ENCODE measurements around the gene FAM180B.

Gene FAM180B

DNA sequence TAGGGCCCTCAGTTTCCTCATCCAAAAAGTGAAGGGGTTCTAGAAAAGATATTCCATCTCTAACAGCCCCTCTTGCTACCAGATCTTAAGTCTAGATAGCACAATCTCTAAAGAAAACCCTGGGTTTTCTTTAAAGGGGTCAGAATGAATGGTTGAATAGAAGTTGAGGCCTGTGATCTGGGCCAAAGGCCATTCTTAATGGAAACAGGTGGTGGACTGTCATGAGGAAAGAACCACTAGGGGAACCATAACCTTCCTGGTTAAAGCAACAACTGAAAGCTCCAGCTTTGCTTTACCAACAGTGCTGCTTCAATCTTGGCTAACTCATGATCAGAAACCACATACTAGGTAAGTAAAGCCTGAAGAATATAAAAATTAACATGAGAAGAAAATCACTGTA, 35.4 kb upstream of the FAM180B start:
- Histone ChIP-seq H4K12ac (ENCODE audit: low read depth, low read length) (no peak overlapping the region), H3K4me2 (ENCODE audit: low read length) (peak overlapping the region; percentile 21), H3K9me3 (ENCODE audit: insufficient read depth, low read depth, low read length) (no peaks in the 10 kb centered on the region), H3K14ac (ENCODE audit: low read length) (no peak overlapping the region), H3K27ac (ENCODE audit: low read depth, low read length) (no peak overlapping the region), H4K8ac (ENCODE audit: low read depth, low read length) (no peak overlapping the region), H3K9ac (ENCODE audit: low read length) (no peak overlapping the region), H3K4ac (ENCODE audit: low read depth, low read length) (peak overlapping the region; percentile 40), H2BK5ac (ENCODE audit: low read depth, low read length, poor library complexity) (no peak overlapping the region), H3K79me1 (ENCODE audit: low read length) (peaks cover 11% of the 10 kb centered on the region), H3K18ac (ENCODE audit: low read length) (no peak overlapping the region), H2AFZ (ENCODE audit: insufficient read depth, low read length, poor library complexity) (no peak overlapping the region), H3K4me3 (ENCODE audit: low read depth, low read length) (no peak overlapping the region), H2BK120ac (ENCODE audit: insufficient read depth, low read length, poor library complexity) (no peak overlapping the region), H2AK5ac (ENCODE audit: low read length) (no peak overlapping the region), H3K79me2 (ENCODE audit: control insufficient read depth, insufficient read depth, low read length, poor library complexity) (peaks cover 30% of the 10 kb centered on the region), H2BK12ac (ENCODE audit: low read length) (no peak overlapping the region), H3K4me1 (ENCODE audit: control insufficient read depth in 1 of 2, insufficient read depth in 2 of 2, low read length in 2 of 2) (peaks cover 2 to 4% of the 10 kb centered on the region in 2 experiments), H3K36me3 (ENCODE audit: control insufficient read depth in 1 of 2, insufficient read depth in 2 of 2, low read length in 2 of 2) (peaks cover 0 to 1% of the 10 kb centered on the region in 2 experiments), H3K23ac (ENCODE audit: low read length) (no peak overlapping the region), H4K91ac (ENCODE audit: low read depth, low read length) (no peak overlapping the region), H3K27me3 (ENCODE audit: insufficient read depth, low read length) (no peaks in the 10 kb centered on the region)
- DNase-seq: peak in 1 of 2 donors; percentile 27

GRCh38 chr11:47552056-47552565, 34.4 kb upstream of the FAM180B start:
- peak overlapping the region; percentile 96 for H3K9ac ChIP-seq (ENCODE audit: low read length)
- peak overlapping the region; percentile 97 for H3K18ac ChIP-seq (ENCODE audit: low read length)
- peak overlapping the region; percentile 67 for H3K14ac ChIP-seq (ENCODE audit: low read length)
- H2BK5ac ChIP-seq (ENCODE audit: low read depth, low read length, poor library complexity): peak overlapping the region; percentile 53
- H4K8ac ChIP-seq (ENCODE audit: low read depth, low read length): peak overlapping the region; percentile 97
- H3K4me3 ChIP-seq (ENCODE audit: low read depth, low read length): peak overlapping the region; percentile 98
- no CpG with 5 or more reads among the region's 22 CpGs for WGBS (ENCODE audit: extremely low coverage, insufficient coverage, insufficient read length)
- peak overlapping the region; percentile 100 for H3K4ac ChIP-seq (ENCODE audit: low read depth, low read length)
- peak overlapping the region; percentile 88 for H3K27ac ChIP-seq (ENCODE audit: low read depth, low read length)
- H4K12ac ChIP-seq (ENCODE audit: low read depth, low read length): peak overlapping the region; percentile 97
- H3K36me3 ChIP-seq (ENCODE audit: control insufficient read depth in 1 of 2, insufficient read depth in 2 of 2, low read length in 2 of 2): peaks cover 0 to 1% of the 10 kb centered on the region in 2 experiments
- H3K4me1 ChIP-seq (ENCODE audit: control insufficient read depth in 1 of 2, insufficient read depth in 2 of 2, low read length in 2 of 2): peaks cover 2 to 4% of the 10 kb centered on the region in 2 experiments
- peak overlapping the region; percentile 82 for H3K4me2 ChIP-seq (ENCODE audit: low read length)
- H3K27me3 ChIP-seq (ENCODE audit: insufficient read depth, low read length): no peaks in the 10 kb centered on the region
- peak; percentile 11 to 72 for DNase-seq
- H3K9me3 ChIP-seq (ENCODE audit: insufficient read depth, low read depth, low read length): no peaks in the 10 kb centered on the region
- H2BK120ac ChIP-seq (ENCODE audit: insufficient read depth, low read length, poor library complexity): peak overlapping the region; percentile 89
- peaks cover 26% of the 10 kb centered on the region for H3K79me2 ChIP-seq (ENCODE audit: control insufficient read depth, insufficient read depth, low read length, poor library complexity)
- peak overlapping the region; percentile 81 for H2AK5ac ChIP-seq (ENCODE audit: low read length)
- H2AFZ ChIP-seq (ENCODE audit: insufficient read depth, low read length, poor library complexity): peak overlapping the region; percentile 13
- H4K91ac ChIP-seq (ENCODE audit: low read depth, low read length): peak overlapping the region; percentile 98
- peaks cover 11% of the 10 kb centered on the region for H3K79me1 ChIP-seq (ENCODE audit: low read length)
- no peak overlapping the region for H3K23ac ChIP-seq (ENCODE audit: low read length)
- H2BK12ac ChIP-seq (ENCODE audit: low read length): no peak overlapping the region

- peak within 1 kb of the TSS; percentile 97 for H3K18ac ChIP-seq (ENCODE audit: low read length)
- peak within 1 kb of the TSS; percentile 82 for H3K4me2 ChIP-seq (ENCODE audit: low read length)
- peak within 1 kb of the TSS; percentile 98 for H3K4me3 ChIP-seq (ENCODE audit: low read depth, low read length)
- peak within 1 kb of the TSS; percentile 100 for H3K4ac ChIP-seq (ENCODE audit: low read depth, low read length)
- peak within 1 kb of the TSS; percentile 89 for H2BK120ac ChIP-seq (ENCODE audit: insufficient read depth, low read length, poor library complexity)
- H4K91ac ChIP-seq (ENCODE audit: low read depth, low read length): peak within 1 kb of the TSS; percentile 98
- peak; percentile 90 to 95 for DNase-seq
- H3K4me1 ChIP-seq (ENCODE audit: control insufficient read depth in 1 of 2, insufficient read depth in 2 of 2, low read length in 2 of 2): peaks cover 2 to 4% of the 10 kb centered on the region in 2 experiments
- H2AK5ac ChIP-seq (ENCODE audit: low read length): peak within 1 kb of the TSS; percentile 81
- H2AFZ ChIP-seq (ENCODE audit: insufficient read depth, low read length, poor library complexity): peak within 1 kb of the TSS; percentile 96
- H2BK12ac ChIP-seq (ENCODE audit: low read length): no peak within 1 kb of the TSS
- peak within 1 kb of the TSS; percentile 97 for H4K12ac ChIP-seq (ENCODE audit: low read depth, low read length)
- H3K36me3 ChIP-seq (ENCODE audit: control insufficient read depth in 1 of 2, insufficient read depth in 2 of 2, low read length in 2 of 2): peaks cover 0 to 1% of the 10 kb centered on the region in 2 experiments
- H2BK5ac ChIP-seq (ENCODE audit: low read depth, low read length, poor library complexity): peak within 1 kb of the TSS; percentile 60
- H3K79me2 ChIP-seq (ENCODE audit: control insufficient read depth, insufficient read depth, low read length, poor library complexity): peaks cover 22% of the 10 kb centered on the region
- H3K27me3 ChIP-seq (ENCODE audit: insufficient read depth, low read length): no peaks in the 10 kb centered on the region
- peak within 1 kb of the TSS; percentile 88 for H3K27ac ChIP-seq (ENCODE audit: low read depth, low read length)
- H3K14ac ChIP-seq (ENCODE audit: low read length): peak within 1 kb of the TSS; percentile 67
- H4K8ac ChIP-seq (ENCODE audit: low read depth, low read length): peak within 1 kb of the TSS; percentile 97
- WGBS (ENCODE audit: extremely low coverage, insufficient coverage, insufficient read length): no CpG with 5 or more reads among the region's 89 CpGs
- H3K79me1 ChIP-seq (ENCODE audit: low read length): peaks cover 11% of the 10 kb centered on the region
- no peaks in the 10 kb centered on the region for H3K9me3 ChIP-seq (ENCODE audit: insufficient read depth, low read depth, low read length)
- H3K23ac ChIP-seq (ENCODE audit: low read length): no peak within 1 kb of the TSS
- peak within 1 kb of the TSS; percentile 96 for H3K9ac ChIP-seq (ENCODE audit: low read length)
Measured at GRCh38 chr11:47552566-47553405, 33.7 kb upstream of the FAM180B start, which contains the start of gene CELF1. Gene CELF1 (minus strand): TSS chr11:47553132. CDS start chr11:47499523, 53,609 bp downstream.

- peak overlapping the region; percentile 60 for H2BK5ac ChIP-seq (ENCODE audit: low read depth, low read length, poor library complexity)
- peak overlapping the region; percentile 50 for H3K4me3 ChIP-seq (ENCODE audit: low read depth, low read length)
- no peak overlapping the region for H3K23ac ChIP-seq (ENCODE audit: low read length)
- H3K9ac ChIP-seq (ENCODE audit: low read length): peak overlapping the region; percentile 16
- H4K91ac ChIP-seq (ENCODE audit: low read depth, low read length): peak overlapping the region; percentile 89
- no CpG with 5 or more reads among the region's 9 CpGs for WGBS (ENCODE audit: extremely low coverage, insufficient coverage, insufficient read length)
- H3K36me3 ChIP-seq (ENCODE audit: control insufficient read depth in 1 of 2, insufficient read depth in 2 of 2, low read length in 2 of 2): peaks cover 0 to 1% of the 10 kb centered on the region in 2 experiments
- H2AK5ac ChIP-seq (ENCODE audit: low read length): no peak overlapping the region
- H3K79me1 ChIP-seq (ENCODE audit: low read length): peaks cover 11% of the 10 kb centered on the region
- peak overlapping the region; percentile 94 for H4K8ac ChIP-seq (ENCODE audit: low read depth, low read length)
- peaks cover 19% of the 10 kb centered on the region for H3K79me2 ChIP-seq (ENCODE audit: control insufficient read depth, insufficient read depth, low read length, poor library complexity)
- peak overlapping the region; percentile 70 for H3K4ac ChIP-seq (ENCODE audit: low read depth, low read length)
- peaks cover 2 to 4% of the 10 kb centered on the region in 2 experiments for H3K4me1 ChIP-seq (ENCODE audit: control insufficient read depth in 1 of 2, insufficient read depth in 2 of 2, low read length in 2 of 2)
- peak overlapping the region; percentile 55 for H3K14ac ChIP-seq (ENCODE audit: low read length)
- no peaks in the 10 kb centered on the region for H3K9me3 ChIP-seq (ENCODE audit: insufficient read depth, low read depth, low read length)
- H3K27ac ChIP-seq (ENCODE audit: low read depth, low read length): peak overlapping the region; percentile 37
- H2BK120ac ChIP-seq (ENCODE audit: insufficient read depth, low read length, poor library complexity): peak overlapping the region; percentile 64
- peak overlapping the region; percentile 96 for H2AFZ ChIP-seq (ENCODE audit: insufficient read depth, low read length, poor library complexity)
- H3K18ac ChIP-seq (ENCODE audit: low read length): peak overlapping the region; percentile 86
- no peak overlapping the region for H2BK12ac ChIP-seq (ENCODE audit: low read length)
- no peak for DNase-seq
- peak overlapping the region; percentile 64 for H3K4me2 ChIP-seq (ENCODE audit: low read length)
- H4K12ac ChIP-seq (ENCODE audit: low read depth, low read length): peak overlapping the region; percentile 85
- no peaks in the 10 kb centered on the region for H3K27me3 ChIP-seq (ENCODE audit: insufficient read depth, low read length)
Measured at GRCh38 chr11:47553406-47553743, 33.1 kb upstream of the FAM180B start.
